CD4-positive, alpha-beta T cell treated with Interleukin-10 for 1 hour (primary cell): ENCODE data around the gene NADSYN1.

Source experiments
- DNase-seq: peaks from one replicate; pipeline ENCODE4 v3.0.0-alpha.2; 2020

Gene NADSYN1

DNA sequence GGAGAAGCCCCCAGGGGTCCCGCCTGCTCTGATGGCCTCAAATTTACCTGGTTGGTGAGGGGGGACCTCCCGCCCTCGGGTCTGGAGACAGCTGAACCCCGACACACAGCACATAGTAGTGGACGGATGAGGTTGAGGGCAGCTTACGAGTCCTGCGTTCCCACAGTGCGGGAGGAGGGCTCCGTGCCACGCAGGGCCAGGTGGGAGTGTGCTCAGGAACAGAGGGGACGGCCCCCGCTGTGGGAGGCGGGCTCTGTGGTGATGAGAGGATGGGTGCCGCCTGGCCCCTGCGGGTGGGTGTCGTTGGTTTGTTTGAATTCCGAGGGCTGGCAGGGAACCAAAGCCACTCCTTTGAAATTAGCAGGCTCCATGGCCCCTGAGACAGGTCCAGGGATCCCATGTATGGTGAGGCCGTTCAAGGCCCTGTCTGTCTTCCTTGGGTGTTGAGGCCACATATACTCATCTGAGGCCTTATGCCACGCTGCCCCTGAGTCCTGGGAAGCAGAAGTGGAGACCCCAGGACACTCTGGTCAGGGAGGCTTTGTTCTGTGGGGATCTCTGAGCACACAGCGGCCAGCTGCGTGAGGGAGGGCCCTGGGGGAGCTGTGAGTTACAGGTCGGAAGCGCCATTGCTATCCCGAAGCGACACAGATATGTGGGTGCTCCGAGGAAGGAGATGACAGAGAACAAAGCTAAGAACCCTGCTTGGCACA is 21.9 kb downstream of the NADSYN1 start:
- DNase-seq, result no peak

- DNase-seq, result no peak
Measured at GRCh38 chr11:71476031-71476430, 23.0 kb downstream of the NADSYN1 start.

DNA sequence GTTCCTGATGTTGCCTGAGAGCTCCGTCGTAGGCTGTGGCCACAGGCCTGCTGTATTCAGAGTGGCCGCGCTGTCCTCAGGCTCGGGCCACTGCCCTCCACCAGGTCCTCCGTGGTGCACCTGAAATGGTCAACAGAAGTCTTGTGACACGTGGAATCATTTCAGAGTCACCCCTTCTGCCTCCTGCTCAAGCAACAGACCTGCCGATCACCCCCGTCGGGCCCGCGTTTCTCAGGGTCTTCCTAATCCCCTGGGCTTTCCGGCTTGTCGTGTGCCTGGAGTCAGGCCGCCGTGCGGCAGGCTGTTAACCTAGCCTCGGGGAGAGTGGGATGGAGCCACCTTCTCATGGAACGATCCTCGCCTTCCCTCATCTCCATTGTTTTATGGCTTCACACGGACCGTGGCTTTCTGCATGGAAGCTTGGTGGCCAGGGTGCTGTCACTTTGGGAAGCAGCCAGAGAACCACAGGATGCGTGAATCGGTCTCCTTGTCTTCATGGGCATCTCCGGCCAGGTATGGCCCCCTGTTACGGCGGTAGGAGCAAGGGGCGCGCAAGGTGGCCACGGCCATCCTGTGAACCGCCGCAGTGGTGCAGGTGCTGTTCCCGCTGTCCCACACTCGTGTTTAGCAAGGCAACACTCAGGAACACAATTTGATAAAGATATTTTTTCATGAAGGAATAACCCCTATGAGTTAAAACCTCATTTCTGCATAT is 24.1 kb downstream of the NADSYN1 start:
- no peak for DNase-seq

DNA sequence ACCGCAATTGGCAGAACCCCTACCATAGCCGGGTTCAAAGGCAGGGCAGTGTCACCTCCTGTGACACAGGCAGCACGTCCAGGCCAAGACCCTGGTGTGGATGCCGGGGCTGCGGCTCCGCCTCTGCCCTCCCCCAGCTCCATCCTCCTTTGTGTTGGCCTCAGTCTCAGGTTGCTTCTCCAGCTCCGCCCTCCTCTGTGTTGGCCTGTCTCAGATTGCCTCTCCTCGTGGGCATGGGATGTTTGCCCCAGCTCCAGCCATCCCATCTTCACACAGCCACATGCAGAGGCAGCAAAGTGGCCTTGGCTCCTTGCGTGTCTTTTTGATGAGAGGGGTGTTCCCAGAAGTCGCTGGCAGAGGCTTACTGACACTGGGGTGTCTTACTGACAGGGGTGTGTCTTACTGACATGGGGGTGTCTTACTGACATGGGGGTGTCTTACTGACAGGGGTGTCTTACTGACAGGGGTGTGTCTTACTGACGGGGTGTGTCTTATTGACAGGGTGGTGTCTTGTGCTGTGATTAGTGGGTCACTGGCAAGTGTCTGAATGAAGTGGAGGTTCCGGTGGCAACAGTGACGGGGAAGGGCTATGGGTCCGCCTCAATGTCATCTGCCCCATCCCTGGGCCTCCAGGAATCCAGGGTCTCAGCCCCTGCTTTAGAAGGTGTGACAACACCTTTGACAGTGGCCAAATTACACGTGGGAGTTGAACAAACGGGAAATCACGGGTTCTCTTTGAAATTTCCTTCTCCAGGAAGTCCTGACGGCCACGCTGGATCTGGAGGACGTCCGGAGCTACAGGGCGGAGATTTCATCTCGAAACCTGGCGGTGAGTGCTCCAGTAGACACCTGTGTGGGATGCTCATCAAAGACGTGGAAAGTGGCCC is 24.9 kb downstream of the NADSYN1 start:
- DNase-seq, result no peak

GRCh38 chr11:71478528-71478840 is 25.5 kb downstream of the NADSYN1 start:
- no peak for DNase-seq

GRCh38 chr11:71481101-71481960 is 28.3 kb downstream of the NADSYN1 start:
- no peak for DNase-seq

- no peak for DNase-seq
Measured at GRCh38 chr11:71482216-71482615, 29.2 kb downstream of the NADSYN1 start.

- no peak for DNase-seq
Measured at GRCh38 chr11:71482746-71483364, 29.9 kb downstream of the NADSYN1 start.

DNA sequence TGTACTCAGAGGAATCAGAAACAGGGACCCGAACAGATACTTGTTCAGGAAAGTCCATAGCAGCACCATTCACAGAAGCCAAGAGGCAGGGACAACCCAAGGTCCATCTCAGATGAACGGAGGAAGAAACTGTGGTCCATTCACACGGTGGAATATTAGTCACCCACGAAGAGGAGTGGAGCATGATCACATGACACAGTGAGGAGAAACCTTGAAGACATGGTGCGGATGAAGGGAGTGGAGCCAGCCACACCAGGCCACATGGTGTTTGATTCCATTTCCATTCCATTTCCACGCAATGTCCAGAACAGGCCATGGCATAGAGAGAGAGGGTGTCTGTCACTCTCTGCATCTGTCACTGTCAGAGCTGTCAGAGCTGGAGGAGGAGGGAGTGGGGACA is 30.7 kb downstream of the NADSYN1 start:
- no peak for DNase-seq

DNA sequence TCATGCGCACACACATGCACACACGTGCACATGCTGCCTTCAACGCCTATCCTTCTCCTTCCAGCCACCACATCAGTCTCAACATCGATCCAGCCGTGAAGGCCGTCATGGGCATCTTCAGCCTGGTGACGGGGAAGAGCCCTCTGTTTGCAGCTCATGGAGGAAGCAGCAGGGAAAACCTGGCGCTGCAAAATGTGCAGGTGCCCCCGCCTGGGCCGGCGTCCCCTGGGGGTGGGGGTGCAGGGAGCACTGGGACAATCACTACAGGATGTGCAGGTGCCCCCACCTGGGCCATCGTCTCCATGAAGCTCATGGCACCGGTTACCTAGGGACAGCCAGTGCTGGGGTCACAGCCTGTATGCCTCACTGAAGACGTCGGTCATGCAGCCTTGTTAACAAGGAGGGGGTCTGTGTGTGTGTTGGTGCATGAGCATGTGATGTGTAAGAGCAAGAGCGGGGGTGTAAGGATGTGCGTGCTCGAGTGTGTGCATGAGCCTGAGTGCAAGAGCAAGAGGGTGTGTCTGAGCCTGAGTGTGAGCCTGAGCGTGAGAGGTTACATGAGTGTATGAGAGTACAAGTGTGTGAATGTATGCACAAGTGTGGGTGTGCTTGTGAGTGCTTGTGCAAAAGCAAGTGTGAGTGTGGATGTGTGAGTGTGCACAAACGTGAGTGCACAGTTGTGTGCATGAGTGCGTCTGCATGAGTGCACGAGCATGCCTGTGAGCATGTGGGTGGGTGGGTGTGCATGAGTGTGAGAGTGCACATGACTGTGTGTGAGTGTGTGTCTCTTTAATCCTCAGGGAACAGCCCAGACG is 31.5 kb downstream of the NADSYN1 start:
- DNase-seq, result no peak

GRCh38 chr11:71485063-71485399 is 32.0 kb downstream of the NADSYN1 start:
- no peak for DNase-seq

- no peak for DNase-seq
Measured at GRCh38 chr11:71485466-71485865, 32.5 kb downstream of the NADSYN1 start.

GRCh38 chr11:71486320-71486719 is 33.3 kb downstream of the NADSYN1 start:
- DNase-seq, result no peak

GRCh38 chr11:71488681-71489270 is 35.8 kb downstream of the NADSYN1 start:
- DNase-seq, result no peak

DNA sequence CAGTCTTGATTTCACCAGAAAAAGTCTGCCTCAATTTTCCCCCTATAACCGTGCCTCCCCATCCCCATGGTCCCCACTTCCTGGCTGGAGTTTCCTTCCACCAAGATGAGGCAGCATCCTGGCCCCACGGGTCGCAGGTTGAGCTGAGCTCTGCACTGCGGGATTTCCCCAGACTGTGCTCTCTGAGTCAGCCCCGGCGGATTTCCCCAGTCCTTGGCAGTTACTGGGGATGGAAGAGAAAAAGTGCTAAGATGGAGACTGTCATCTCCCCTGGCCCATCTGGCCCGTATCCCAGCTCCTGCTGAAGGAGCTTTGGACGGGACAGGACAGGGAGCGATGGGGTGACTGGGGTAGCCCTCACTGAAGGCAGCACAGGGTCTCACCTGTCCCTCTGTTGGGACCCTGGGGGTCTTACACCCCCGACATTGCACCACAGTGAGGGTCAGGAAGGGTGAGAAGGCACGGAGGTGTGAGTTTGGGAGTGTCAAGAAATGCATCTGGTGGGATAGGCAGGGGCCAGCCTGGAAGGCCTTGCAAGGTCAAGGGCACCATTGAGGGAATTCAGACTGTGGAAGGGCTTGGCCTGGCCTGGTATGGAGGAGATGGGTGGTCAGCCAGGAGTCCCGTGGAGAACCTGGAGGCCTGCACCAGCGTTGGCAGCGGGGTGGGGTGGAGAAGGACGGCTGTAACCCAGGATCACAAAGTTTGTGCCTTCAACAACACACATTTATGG is 36.5 kb downstream of the NADSYN1 start:
- DNase-seq, result no peak

- no peak for DNase-seq
Measured at GRCh38 chr11:71490044-71490730, 37.2 kb downstream of the NADSYN1 start.

DNA sequence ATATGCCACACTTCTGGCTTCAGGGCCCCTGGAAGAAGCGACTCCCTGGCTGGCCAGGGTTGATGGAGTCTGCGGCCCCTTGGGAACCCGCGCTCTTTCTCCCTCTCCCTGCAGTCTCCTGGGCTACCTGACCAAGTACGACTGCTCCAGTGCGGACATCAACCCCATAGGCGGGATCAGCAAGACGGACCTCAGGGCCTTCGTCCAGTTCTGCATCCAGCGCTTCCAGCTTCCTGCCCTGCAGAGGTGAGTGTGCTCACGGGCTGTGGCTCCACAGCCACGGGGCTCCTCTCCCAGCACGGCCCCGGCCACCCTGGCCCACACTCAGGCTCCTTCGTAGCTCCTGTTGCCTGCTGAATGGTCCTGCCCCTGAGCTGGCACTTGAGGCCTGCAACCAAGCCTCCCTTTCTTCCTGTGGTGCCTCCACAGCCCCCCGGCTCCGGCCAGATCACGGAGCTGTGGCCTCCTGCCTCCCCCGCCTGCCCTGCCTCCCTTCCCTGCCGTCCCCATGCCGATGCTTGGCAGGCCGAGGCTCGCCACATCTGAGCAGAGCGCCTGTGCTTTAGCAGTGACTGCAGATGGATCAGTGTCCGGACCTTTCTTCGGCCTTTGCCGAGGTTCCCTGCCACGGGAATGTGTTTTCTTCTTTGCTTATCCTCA is 37.9 kb downstream of the NADSYN1 start:
- no peak for DNase-seq

- DNase-seq, result no peak
Measured at GRCh38 chr11:71491531-71491930, 38.5 kb downstream of the NADSYN1 start.

DNA sequence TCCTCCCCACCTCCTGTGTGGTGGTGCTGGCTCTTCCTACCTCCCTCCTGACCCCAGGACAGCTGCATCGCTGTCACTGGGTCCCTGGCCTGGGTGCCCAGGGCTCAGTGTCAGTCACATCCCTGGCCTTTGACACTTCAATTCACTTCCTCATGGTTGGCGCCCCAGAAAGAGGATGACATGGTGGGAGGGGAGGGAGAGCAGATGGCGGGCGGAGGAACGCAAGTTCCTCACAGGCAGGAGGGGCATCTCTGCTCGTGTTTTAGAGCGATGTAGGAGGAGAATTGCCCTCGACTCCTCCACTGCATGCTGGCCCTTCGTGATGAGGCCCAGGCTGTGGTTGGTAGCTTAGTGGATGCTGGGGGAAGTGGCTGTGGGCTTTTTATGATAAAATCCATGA is 38.9 kb downstream of the NADSYN1 start:
- DNase-seq, result no peak
